GM12874 (cell line): ENCODE results near the gene CAPSL.

ENCODE experiments used
- CTCF ChIP-seq: IDR thresholded peaks from 2 replicates; pipeline ENCODE4 v1.5.1; 2011; ENCODE audit warnings: low read depth, mild to moderate bottlenecking, control low read depth, low read length, moderate library complexity; ENCODE audit not compliant: insufficient read depth

Gene CAPSL

DNA sequence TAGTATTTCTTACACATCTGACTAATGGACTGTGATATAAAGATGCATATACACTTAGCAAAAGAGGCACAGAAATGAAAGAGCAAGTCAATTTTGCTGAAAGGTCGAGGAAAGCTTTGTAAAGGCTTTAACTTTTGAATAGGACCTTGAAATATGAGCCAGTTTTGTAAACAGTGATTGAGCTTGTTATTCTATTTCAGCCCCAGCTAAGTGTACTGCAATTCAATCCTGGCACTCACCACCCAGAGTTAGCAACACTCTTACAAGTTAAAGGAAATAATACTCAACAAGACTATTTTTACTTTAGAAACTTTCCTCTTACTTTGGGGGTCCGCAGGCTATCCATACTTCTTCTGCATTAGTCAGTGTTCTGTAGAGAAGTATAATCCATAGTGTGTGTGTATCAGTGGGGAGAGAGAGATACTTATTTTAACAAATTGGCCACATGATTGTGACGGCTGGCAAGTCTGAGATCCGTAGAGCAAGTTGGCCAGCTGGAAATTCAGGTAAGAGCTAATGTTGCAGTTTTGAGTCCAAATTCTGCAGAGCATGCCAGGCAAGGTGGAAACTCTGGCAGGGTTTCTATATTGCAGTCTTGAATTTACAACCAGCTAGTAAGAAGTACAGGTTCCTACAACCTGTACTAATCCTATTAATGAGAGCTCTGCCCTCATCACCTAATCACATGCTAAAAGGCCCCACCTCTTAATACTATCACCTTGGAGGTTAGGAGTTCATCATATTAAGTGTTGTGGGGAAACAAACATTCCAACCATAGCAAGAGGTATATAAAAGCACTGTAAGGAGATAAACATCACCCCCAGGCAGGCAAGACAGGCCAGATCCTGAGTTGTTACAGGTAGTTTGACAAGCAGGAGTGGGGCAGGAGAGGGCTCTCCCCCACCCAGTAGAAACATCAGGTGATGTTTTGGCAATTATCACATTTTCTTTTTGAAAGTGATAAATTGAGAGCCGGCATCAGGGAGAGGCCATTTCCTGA lies 48.1 kb downstream of the CAPSL start:
- TF ChIP-seq CTCF = no peak

DNA sequence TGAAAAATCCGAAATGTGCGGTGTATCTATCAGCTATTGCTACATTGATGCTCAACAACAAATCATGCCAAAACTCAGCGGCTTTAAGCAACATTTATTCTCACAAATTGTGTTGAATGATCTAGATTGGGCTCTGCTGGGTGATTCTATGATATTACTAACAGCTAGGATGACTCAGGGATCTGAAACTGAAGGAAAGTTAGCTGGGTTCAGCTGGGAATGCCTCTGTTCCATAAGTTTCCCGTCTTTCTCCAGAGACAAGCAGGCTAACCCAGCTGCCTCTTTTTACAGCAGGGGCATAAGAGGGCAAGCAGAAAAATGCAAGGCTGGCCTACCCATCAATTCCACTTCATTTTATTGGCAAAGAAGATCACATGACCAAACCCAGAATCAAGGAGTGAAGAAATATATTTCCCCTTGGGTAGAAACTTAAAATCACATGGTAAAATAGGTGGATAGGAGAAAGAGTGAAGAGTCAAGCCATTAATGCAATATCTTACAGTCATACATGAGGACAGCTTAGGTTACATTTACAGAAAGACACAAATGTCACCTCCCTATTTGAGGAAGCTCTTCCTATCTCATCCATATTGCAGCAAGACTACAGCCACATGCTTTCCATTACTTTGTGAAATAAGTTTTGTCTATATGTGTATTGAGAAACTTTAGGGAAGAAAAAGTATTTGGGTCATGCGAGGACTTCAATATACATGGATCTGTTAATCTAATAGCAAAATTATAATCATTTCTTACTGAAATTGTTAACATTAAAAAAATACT lies 50.9 kb downstream of the CAPSL start:
- TF ChIP-seq CTCF = no peak

DNA sequence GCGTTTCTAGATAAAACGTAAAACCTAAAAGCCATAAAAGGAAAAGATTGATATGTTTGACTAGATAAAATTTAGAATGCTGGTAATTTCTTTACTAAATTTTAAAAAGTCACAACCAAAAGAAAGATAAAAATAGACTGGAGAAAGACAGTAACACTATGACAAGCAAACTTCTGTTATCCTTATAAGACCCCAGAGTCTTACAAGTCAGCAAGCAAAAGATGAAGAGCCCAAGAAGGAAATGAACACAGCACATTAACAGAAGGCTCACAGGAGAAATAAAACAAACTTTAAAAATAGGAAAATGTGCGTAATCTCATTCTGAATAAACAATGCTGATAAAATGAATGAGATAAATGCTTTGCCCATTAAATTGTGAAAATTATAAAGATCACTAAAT lies 52.0 kb downstream of the CAPSL start:
- no peak for TF ChIP-seq CTCF

- no peak for TF ChIP-seq CTCF
Observed at GRCh38 chr5:35884773-35885172, 53.6 kb downstream of the CAPSL start.

- no peak for TF ChIP-seq CTCF
Observed at GRCh38 chr5:35884191-35884769, 54.1 kb downstream of the CAPSL start.

GRCh38 chr5:35881758-35882157 lies 56.7 kb downstream of the CAPSL start:
- no peak for TF ChIP-seq CTCF

- no peak for TF ChIP-seq CTCF
Observed at GRCh38 chr5:35880156-35880555, 58.3 kb downstream of the CAPSL start.
